SK-N-SH (cell line): ENCODE data around the gene NFRKB.

Source experiments
- CTCF ChIP-seq: fragments of 200-600 bp; sonication (generic); IDR thresholded peaks from 2 replicates; pipeline ENCODE4 v1.6.1; 2017; ENCODE audit warnings: antibody characterized with exemption, mild to moderate bottlenecking, moderate library complexity
- ELF1 ChIP-seq: IDR thresholded peaks from 2 replicates; pipeline ENCODE4 v1.4.0; 2012
- EP300 ChIP-seq, 2 experiments: IDR thresholded peaks; 2 replicates each; pipeline versions ENCODE4 v1.4.0 to v1.6.1; 2012; ENCODE audit warnings: borderline replicate concordance in 1 of 2, low read depth in 1 of 2, low read length in 1 of 2
- EZH2phosphoT487 ChIP-seq: fragments of 200-600 bp; sonication (generic); IDR thresholded peaks from 2 replicates; pipeline ENCODE4 v1.6.1; 2017; ENCODE audit warnings: low read depth, mixed run types, mild to moderate bottlenecking, antibody characterized with exemption, moderate library complexity, borderline replicate concordance
- GABPA ChIP-seq: IDR thresholded peaks from 2 replicates; pipeline ENCODE4 v1.4.0; 2012; ENCODE audit warnings: low read depth, mild to moderate bottlenecking
- NRF1 ChIP-seq: IDR thresholded peaks from 2 replicates; pipeline ENCODE4 v1.6.1; 2012; ENCODE audit warnings: low read depth, mild to moderate bottlenecking, low read length
- PBX3 ChIP-seq: IDR thresholded peaks from 2 replicates; pipeline ENCODE4; 2012
- POLR2AphosphoS5 ChIP-seq: IDR thresholded peaks from 2 replicates; pipeline ENCODE4 v1.6.1; 2012; ENCODE audit warnings: low read depth, low read length
- RAD21 ChIP-seq: IDR thresholded peaks from 2 replicates; pipeline ENCODE4 v1.6.1; 2012; ENCODE audit warnings: mild to moderate bottlenecking, low read length
- USF1 ChIP-seq: IDR thresholded peaks from 2 replicates; pipeline ENCODE4 v1.4.0; 2012; ENCODE audit warnings: low read depth, borderline replicate concordance
- USF2 ChIP-seq: fragments of 150-350 bp; IDR thresholded peaks from 2 replicates; pipeline ENCODE4 v1.6.1; 2017; ENCODE audit warnings: antibody characterized with exemption, low read length, low read depth, borderline replicate concordance
- YY1 ChIP-seq: IDR thresholded peaks from 2 replicates; pipeline ENCODE4 v1.4.0; 2012; ENCODE audit warnings: low read depth, mild to moderate bottlenecking

- TF ChIP-seq POLR2AphosphoS5 (no peak), RAD21 (no peak), USF2 (no peak), EP300 (IDR thresholded peaks at IDR 0.05; ENCODE audit: borderline replicate concordance in 1 of 2, low read depth in 1 of 2, low read length in 1 of 2) (no peak), CTCF (no peak), EZH2phosphoT487 (no peak), GABPA (no peak), YY1 (no peak), ELF1 (no peak), PBX3 (no peak), NRF1 (no peak), USF1 (no peak)
Measured at GRCh38 chr11:129930743-129931142, 35.4 kb upstream of the NFRKB start.
